ENCODE measurements around the gene KLF3. TPM values are rescaled to one million over a fixed set of nuclear protein-coding genes. Genes with fewer than 3 reads are reported as not detected.

The KLF3 gene
- total and polyA plus RNA-seq, 7 experiments from 2014 or later, result 21.0 to 142 (median 120) TPM

DNA sequence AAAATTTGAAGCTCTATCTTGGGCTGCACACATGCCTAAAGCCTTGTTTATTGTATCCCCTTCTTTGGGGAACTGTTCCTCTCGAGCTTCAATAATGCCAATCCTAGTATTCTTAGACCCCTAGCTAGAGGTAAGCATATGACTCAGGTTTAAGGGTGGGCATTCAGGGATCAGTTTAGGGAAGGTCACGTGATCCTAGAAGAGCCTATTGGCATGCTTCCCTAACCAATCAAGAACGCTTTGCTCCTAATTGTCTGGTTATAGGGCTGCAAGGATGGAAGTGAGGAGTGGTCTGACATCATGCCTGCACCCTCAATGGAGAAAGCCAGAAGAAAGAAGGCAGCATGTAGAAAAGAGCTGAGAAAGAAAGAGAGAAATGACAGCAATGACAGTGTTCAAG is 71.9 kb downstream of the KLF3 start:
- Mint-ChIP-seq H3K36me3 (peaks cover 0 to 14% (median 0%) of the 10 kb centered on the region in 5 donors), H3K4me3 (no peak overlapping the region), H3K27me3 (peaks cover 0 to 18% (median 7%) of the 10 kb centered on the region in 5 donors), H3K27ac (no peak overlapping the region), H3K9me3 (peaks cover 0 to 18% (median 0%) of the 10 kb centered on the region in 11 donors), H3K4me1 (peaks cover 4 to 7% (median 5%) of the 10 kb centered on the region in 7 donors)
- POLR2A ChIA-PET, result no interaction called here
- Histone ChIP-seq H3K9me3 (ENCODE audit: control insufficient read depth in 2 of 3, low read length in 3 of 3) (no peaks in the 10 kb centered on the region), H3K4me1 (ENCODE audit: control insufficient read depth in 2 of 2, insufficient read depth in 2 of 2, low read length in 2 of 2) (peaks cover 0 to 4% of the 10 kb centered on the region in 2 donors), H3K27ac (ENCODE audit: low read depth, low read length) (no peak overlapping the region), H3K27me3 (ENCODE audit: control insufficient read depth in 2 of 2, insufficient read depth in 2 of 2, low read length in 2 of 2) (no peaks in the 10 kb centered on the region), H3K4me3 (ENCODE audit: low read length) (no peak overlapping the region), H3K36me3 (ENCODE audit: control insufficient read depth in 2 of 3, insufficient read depth in 3 of 3, low read length in 3 of 3) (no peaks in the 10 kb centered on the region)
- no peak for DNase-seq
- intact Hi-C loops (cut with micrococcal nuclease), result no loop called here
- CTCF ChIA-PET, result interaction anchor here (0.6 kb wide), 1 partner anchor 126 kb away, joined by 3 read pairs; no protein-coding TSS in a partner anchor
- no peak for ATAC-seq

DNA sequence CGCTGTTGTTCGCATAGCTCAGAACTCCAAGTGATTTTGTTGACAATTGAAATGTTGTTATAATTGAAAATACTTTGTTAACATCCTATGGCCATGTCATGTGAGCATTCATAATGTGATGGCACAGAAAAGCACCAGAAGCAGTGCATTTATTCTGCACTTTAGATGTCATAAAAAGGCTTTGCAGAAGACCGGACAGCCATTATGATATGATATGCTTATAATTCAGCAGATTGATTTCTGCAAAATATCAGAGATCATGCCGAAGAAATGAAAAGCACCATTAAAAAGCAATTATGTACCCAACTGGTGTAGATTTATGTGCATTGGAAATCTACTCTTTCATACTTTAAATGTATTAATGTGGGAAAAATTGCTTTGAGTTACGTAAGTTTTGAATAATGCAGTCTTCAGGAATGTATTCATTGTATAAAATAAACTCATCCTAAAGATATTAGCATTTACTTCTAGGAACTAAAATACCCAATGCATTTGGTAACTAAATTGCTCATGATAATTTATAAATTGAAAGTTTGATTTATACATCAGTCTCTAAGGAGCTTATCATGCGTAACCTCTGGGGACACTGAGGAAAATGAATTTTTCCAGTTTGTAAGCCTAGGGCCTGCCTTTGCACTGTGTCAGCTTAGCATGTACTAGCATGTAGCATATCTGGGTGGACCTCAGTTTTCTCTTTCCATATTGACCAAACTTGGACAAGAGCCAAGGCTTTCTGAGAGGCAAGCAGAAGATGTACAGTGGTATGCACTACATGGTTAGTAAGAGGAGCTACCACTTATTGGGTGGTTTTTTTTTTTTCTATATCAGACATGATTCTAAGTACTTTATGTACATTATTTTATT is 75.2 kb downstream of the KLF3 start:
- H3K9me3 Mint-ChIP-seq, result peaks cover 0 to 3% (median 0%) of the 10 kb centered on the region in 11 donors
- H3K27ac Mint-ChIP-seq, result no peak overlapping the region
- H3K4me1 Mint-ChIP-seq, result peaks cover 0 to 12% (median 6%) of the 10 kb centered on the region in 7 donors
- H3K27me3 Mint-ChIP-seq, result peaks cover 0 to 32% (median 7%) of the 10 kb centered on the region in 5 donors
- no peak overlapping the region for H3K4me3 Mint-ChIP-seq
- ChIA-PET CTCF (no interaction called here), POLR2A (no interaction called here)
- no peaks in the 10 kb centered on the region for H3K36me3 ChIP-seq (ENCODE audit: control insufficient read depth in 2 of 3, insufficient read depth in 3 of 3, low read length in 3 of 3)
- ATAC-seq (no peak), DNase-seq (no peak)
- H3K27me3 ChIP-seq (ENCODE audit: control insufficient read depth in 2 of 2, insufficient read depth in 2 of 2, low read length in 2 of 2), result no peaks in the 10 kb centered on the region
- no peak overlapping the region for H3K4me3 ChIP-seq (ENCODE audit: low read length)
- H3K36me3 Mint-ChIP-seq, result no peaks in the 10 kb centered on the region
- intact Hi-C loops (cut with micrococcal nuclease), result no loop called here
- H3K9me3 ChIP-seq (ENCODE audit: control insufficient read depth in 2 of 3, low read length in 3 of 3), result no peaks in the 10 kb centered on the region
- no peak overlapping the region for H3K27ac ChIP-seq (ENCODE audit: low read depth, low read length)
- no peaks in the 10 kb centered on the region for H3K4me1 ChIP-seq (ENCODE audit: control insufficient read depth in 2 of 2, insufficient read depth in 2 of 2, low read length in 2 of 2)

DNA sequence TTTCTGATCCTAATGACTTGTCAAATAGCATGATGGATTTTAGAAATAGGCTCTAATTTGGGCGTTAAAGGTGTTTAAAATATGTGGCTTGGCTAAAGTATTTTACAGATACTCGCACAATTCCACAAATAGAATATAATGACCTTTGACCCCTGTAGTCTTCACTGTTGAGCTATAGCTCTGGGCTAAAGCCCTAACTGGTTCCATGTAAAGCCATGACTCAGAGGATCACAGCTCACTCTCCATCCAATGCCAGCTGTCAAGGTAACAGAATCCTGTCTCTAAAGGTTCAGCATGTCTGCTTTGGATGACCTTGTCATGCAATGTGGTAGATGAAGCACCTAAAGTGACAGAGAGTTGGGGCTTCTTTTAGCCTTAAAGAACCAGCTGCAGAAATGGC is 76.3 kb downstream of the KLF3 start:
- H3K4me1 Mint-ChIP-seq, result peaks cover 0 to 12% (median 6%) of the 10 kb centered on the region in 7 donors
- H3K4me3 Mint-ChIP-seq, result no peak overlapping the region
- H3K4me3 ChIP-seq (ENCODE audit: low read length), result no peak overlapping the region
- CTCF ChIA-PET, result interaction anchor here (0.9 kb wide), 1 partner anchor 562 kb away, joined by 3 read pairs; no protein-coding TSS in a partner anchor
- no peaks in the 10 kb centered on the region for H3K4me1 ChIP-seq (ENCODE audit: control insufficient read depth in 2 of 2, insufficient read depth in 2 of 2, low read length in 2 of 2)
- no peaks in the 10 kb centered on the region for H3K9me3 ChIP-seq (ENCODE audit: control insufficient read depth in 2 of 3, low read length in 3 of 3)
- peaks cover 0 to 25% (median 7%) of the 10 kb centered on the region in 5 donors for H3K27me3 Mint-ChIP-seq
- H3K36me3 Mint-ChIP-seq, result no peaks in the 10 kb centered on the region
- H3K27ac ChIP-seq (ENCODE audit: low read depth, low read length), result no peak overlapping the region
- H3K36me3 ChIP-seq (ENCODE audit: control insufficient read depth in 2 of 3, insufficient read depth in 3 of 3, low read length in 3 of 3), result no peaks in the 10 kb centered on the region
- intact Hi-C loops (cut with micrococcal nuclease), result no loop called here
- H3K27ac Mint-ChIP-seq, result no peak overlapping the region
- no peak for ATAC-seq
- H3K27me3 ChIP-seq (ENCODE audit: control insufficient read depth in 2 of 2, insufficient read depth in 2 of 2, low read length in 2 of 2), result no peaks in the 10 kb centered on the region
- POLR2A ChIA-PET, result interaction anchor here (1.1 kb wide), 1 partner anchor 563 kb away, joined by 3 read pairs; no protein-coding TSS in a partner anchor
- H3K9me3 Mint-ChIP-seq, result peaks cover 0 to 2% (median 0%) of the 10 kb centered on the region in 11 donors
- DNase-seq, result no peak

DNA sequence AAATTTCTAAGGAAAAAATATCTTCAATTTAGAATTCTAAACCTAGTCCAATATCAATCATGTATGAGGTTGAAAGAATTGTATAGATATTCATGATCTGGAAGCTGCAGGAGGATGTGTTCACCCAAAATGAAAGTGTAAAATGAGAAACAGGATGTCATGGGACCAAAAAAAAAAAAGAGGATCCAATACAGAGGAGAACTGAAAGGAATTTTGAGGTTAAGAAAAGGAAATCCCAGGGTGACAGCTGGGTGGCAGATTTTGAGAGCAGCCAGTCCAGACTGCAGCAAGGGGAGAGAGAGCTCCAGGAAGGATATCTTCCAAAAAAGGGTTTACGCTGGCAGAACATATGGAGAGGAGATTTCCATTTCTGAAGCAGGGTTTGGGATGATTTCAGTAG is 79.9 kb downstream of the KLF3 start:
- peaks cover 0 to 12% (median 6%) of the 10 kb centered on the region in 7 donors for H3K4me1 Mint-ChIP-seq
- intact Hi-C loops (cut with micrococcal nuclease), result no loop called here
- H3K27ac ChIP-seq (ENCODE audit: low read depth, low read length), result no peak overlapping the region
- H3K9me3 ChIP-seq (ENCODE audit: control insufficient read depth in 2 of 3, low read length in 3 of 3), result peaks cover 0 to 11% (median 0%) of the 10 kb centered on the region in 3 experiments
- no peaks in the 10 kb centered on the region for H3K36me3 ChIP-seq (ENCODE audit: control insufficient read depth in 2 of 3, insufficient read depth in 3 of 3, low read length in 3 of 3)
- H3K27ac Mint-ChIP-seq, result no peak overlapping the region
- H3K4me3 Mint-ChIP-seq, result no peak overlapping the region
- H3K4me3 ChIP-seq (ENCODE audit: low read length), result no peak overlapping the region
- H3K27me3 ChIP-seq (ENCODE audit: control insufficient read depth in 2 of 2, insufficient read depth in 2 of 2, low read length in 2 of 2), result no peaks in the 10 kb centered on the region
- POLR2A ChIA-PET, result no interaction called here
- H3K36me3 Mint-ChIP-seq, result peaks cover 9 to 15% (median 11%) of the 10 kb centered on the region in 5 donors
- CTCF ChIA-PET, result interaction anchor here (0.6 to 2.2 kb wide), 2 partner anchors 15 to 590 kb away, joined by 4 to 6 read pairs; no protein-coding TSS in a partner anchor
- no peaks in the 10 kb centered on the region for H3K4me1 ChIP-seq (ENCODE audit: control insufficient read depth in 2 of 2, insufficient read depth in 2 of 2, low read length in 2 of 2)
- peaks cover 0 to 19% (median 15%) of the 10 kb centered on the region in 11 donors for H3K9me3 Mint-ChIP-seq
- no peak for ATAC-seq
- H3K27me3 Mint-ChIP-seq, result peaks cover 0 to 14% (median 0%) of the 10 kb centered on the region in 5 donors
- DNase-seq, result no peak

DNA sequence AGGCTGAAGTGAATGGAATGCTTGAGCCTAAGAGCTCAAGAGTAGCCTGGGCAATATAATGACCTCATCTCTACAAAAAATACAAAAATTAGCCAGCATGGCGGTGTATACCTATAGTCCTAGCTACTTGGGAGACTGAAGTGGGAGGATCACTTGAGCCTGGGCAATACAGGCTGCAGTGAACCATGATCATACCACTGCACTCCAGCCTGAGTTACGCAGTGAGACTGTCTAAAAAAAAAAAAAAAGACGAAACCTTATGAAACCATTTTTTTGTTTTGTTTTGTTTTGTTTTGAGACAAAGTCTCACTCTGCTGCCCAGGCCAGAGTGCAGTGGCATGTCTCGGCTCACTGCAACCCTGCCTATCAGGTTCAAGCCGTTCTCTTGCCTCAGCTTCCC is 81.9 kb downstream of the KLF3 start:
- CTCF ChIA-PET, result interaction anchor here (0.6 to 0.7 kb wide), 2 partner anchors 80 to 214 kb away, joined by 3 to 4 read pairs; no protein-coding TSS in a partner anchor
- H3K9me3 Mint-ChIP-seq, result peaks cover 0 to 21% (median 15%) of the 10 kb centered on the region in 11 donors
- H3K9me3 ChIP-seq (ENCODE audit: control insufficient read depth in 2 of 3, low read length in 3 of 3), result peaks cover 0 to 11% (median 0%) of the 10 kb centered on the region in 3 experiments

DNA sequence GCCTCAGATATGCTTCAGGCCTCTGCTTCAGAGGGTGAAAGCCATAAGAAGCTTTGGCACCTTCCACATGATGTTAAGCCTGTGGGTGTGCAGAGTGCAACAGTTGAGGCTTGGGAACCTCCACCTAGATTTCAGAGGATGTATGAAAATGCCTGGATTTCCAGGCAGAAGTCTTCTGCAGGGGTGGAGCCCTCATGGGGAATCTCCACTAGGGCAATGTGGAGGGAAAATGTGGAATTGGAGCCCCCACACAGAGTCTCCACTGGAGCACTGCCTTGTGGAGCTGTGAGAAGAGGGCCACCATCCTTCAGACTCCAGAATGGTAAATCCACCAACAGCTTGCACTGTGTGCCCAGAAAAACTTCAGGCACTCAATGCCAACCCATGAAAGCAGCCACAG is 83.6 kb downstream of the KLF3 start:
- no peaks in the 10 kb centered on the region for H3K4me1 ChIP-seq (ENCODE audit: control insufficient read depth in 2 of 2, insufficient read depth in 2 of 2, low read length in 2 of 2)
- H3K36me3 Mint-ChIP-seq, result peaks cover 9 to 17% (median 11%) of the 10 kb centered on the region in 5 donors
- H3K27me3 ChIP-seq (ENCODE audit: control insufficient read depth in 2 of 2, insufficient read depth in 2 of 2, low read length in 2 of 2), result no peaks in the 10 kb centered on the region
- DNase-seq (no peak), ATAC-seq (no peak)
- H3K27ac Mint-ChIP-seq, result no peak overlapping the region
- H3K9me3 ChIP-seq (ENCODE audit: control insufficient read depth in 2 of 3, low read length in 3 of 3), result peaks cover 0 to 11% (median 0%) of the 10 kb centered on the region in 3 experiments
- no peaks in the 10 kb centered on the region for H3K36me3 ChIP-seq (ENCODE audit: control insufficient read depth in 2 of 3, insufficient read depth in 3 of 3, low read length in 3 of 3)
- H3K9me3 Mint-ChIP-seq, result peaks cover 0 to 21% (median 15%) of the 10 kb centered on the region in 11 donors
- intact Hi-C loops (cut with micrococcal nuclease), result no loop called here
- peaks cover 0 to 26% (median 6%) of the 10 kb centered on the region in 7 donors for H3K4me1 Mint-ChIP-seq
- CTCF ChIA-PET, result interaction anchor here (0.5 kb wide), 1 partner anchor 713 kb away, joined by 3 read pairs; no protein-coding TSS in a partner anchor
- H3K4me3 ChIP-seq (ENCODE audit: low read length), result no peak overlapping the region
- H3K27me3 Mint-ChIP-seq, result peaks cover 0 to 5% (median 0%) of the 10 kb centered on the region in 5 donors
- H3K4me3 Mint-ChIP-seq, result no peak overlapping the region
- H3K27ac ChIP-seq (ENCODE audit: low read depth, low read length), result no peak overlapping the region
- POLR2A ChIA-PET, result no interaction called here

More for the DNA sequence above, 81.9 kb downstream of the KLF3 start:
- Histone ChIP-seq H3K27me3 (ENCODE audit: control insufficient read depth in 2 of 2, insufficient read depth in 2 of 2, low read length in 2 of 2) (no peaks in the 10 kb centered on the region), H3K4me1 (ENCODE audit: control insufficient read depth in 2 of 2, insufficient read depth in 2 of 2, low read length in 2 of 2) (no peaks in the 10 kb centered on the region), H3K4me3 (ENCODE audit: low read length) (no peak overlapping the region), H3K36me3 (ENCODE audit: control insufficient read depth in 2 of 3, insufficient read depth in 3 of 3, low read length in 3 of 3) (no peaks in the 10 kb centered on the region), H3K27ac (ENCODE audit: low read depth, low read length) (no peak overlapping the region)
- Mint-ChIP-seq H3K27ac (no peak overlapping the region), H3K4me1 (peaks cover 0 to 13% (median 6%) of the 10 kb centered on the region in 7 donors), H3K4me3 (no peak overlapping the region), H3K36me3 (peaks cover 9 to 17% (median 11%) of the 10 kb centered on the region in 5 donors), H3K27me3 (peaks cover 0 to 13% (median 0%) of the 10 kb centered on the region in 5 donors)
- POLR2A ChIA-PET, result no interaction called here
- ATAC-seq (no peak), DNase-seq (no peak)
- intact Hi-C loops (cut with micrococcal nuclease), result no loop called here

All from naive thymus-derived CD4-positive, alpha-beta T cell (primary cell).